SHP77 (cell line): ENCODE data around the gene NDUFS8.
"Not testable (repeated sequence)": the region's sequence is repeated elsewhere in the genome, so short reads cannot be mapped to it uniquely, and the experiment has no call there.

Source experiments
- DNase-seq, 2 experiments: peaks; one replicate each; lab custom pipeline; 2025; lab: John Stamatoyannopoulos, UW

NDUFS8 gene

GRCh38 chr11:68030318-68031143 is at the start of gene NDUFS8:
Gene NDUFS8 (plus strand): TSS chr11:68030681. CDS start chr11:68032152, 1,471 bp downstream.
- peak; percentile 100 for DNase-seq

GRCh38 chr11:67981226-67981625 is 49.3 kb upstream of the NDUFS8 start:
- DNase-seq = not testable (repeated sequence)

GRCh38 chr11:67982255-67982857 is 48.1 kb upstream of the NDUFS8 start:
- not testable (repeated sequence) for DNase-seq

GRCh38 chr11:67983951-67984350 is 46.5 kb upstream of the NDUFS8 start:
- no peak for DNase-seq

- not testable (repeated sequence) for DNase-seq
These were observed 45.2 kb upstream of the NDUFS8 start for GRCh38 chr11:67985302-67985701.

GRCh38 chr11:67990546-67991346 is 39.7 kb upstream of the NDUFS8 start:
- DNase-seq = not testable (repeated sequence)

- not testable (repeated sequence) for DNase-seq
These were observed 38.9 kb upstream of the NDUFS8 start for GRCh38 chr11:67991347-67992121.

- DNase-seq = peak; percentile 65 to 84
These were observed 36.7 kb upstream of the NDUFS8 start for GRCh38 chr11:67993821-67994220.

- not testable (repeated sequence) for DNase-seq
These were observed 36.1 kb upstream of the NDUFS8 start for GRCh38 chr11:67994387-67994786.

GRCh38 chr11:67995129-67995528 is 35.4 kb upstream of the NDUFS8 start:
- DNase-seq = not testable (repeated sequence)

- DNase-seq = not testable (repeated sequence)
These were observed 34.9 kb upstream of the NDUFS8 start for GRCh38 chr11:67995579-67995978.

- no peak for DNase-seq
These were observed 34.4 kb upstream of the NDUFS8 start for GRCh38 chr11:67996051-67996450.

GRCh38 chr11:67996622-67997474 is 33.6 kb upstream of the NDUFS8 start:
- DNase-seq = peak; percentile 54 to 66

GRCh38 chr11:67997475-67997921 is 33.0 kb upstream of the NDUFS8 start:
- DNase-seq = no peak

GRCh38 chr11:67998150-67999045 is 32.1 kb upstream of the NDUFS8 start:
- DNase-seq = peak in 1 of 2 experiments; percentile 22

GRCh38 chr11:67999201-67999629 is 31.3 kb upstream of the NDUFS8 start:
- DNase-seq = no peak

GRCh38 chr11:67999704-68000103 is 30.8 kb upstream of the NDUFS8 start:
- DNase-seq = no peak

GRCh38 chr11:68002575-68002937 is 27.9 kb upstream of the NDUFS8 start:
- DNase-seq = no peak
